HepG2 (cell line): Measurements from ENCODE around the gene PIM1. TPM values are rescaled to one million over a fixed set of nuclear protein-coding genes. Genes with fewer than 3 reads are reported as not detected.

Experiments
- KMT2B ChIP-seq: IDR thresholded peaks from 2 replicates; pipeline ENCODE4 v1.6.1; 2016; ENCODE audit warnings: missing genetic modification reagents, missing compliant biosample characterization
- SP2 ChIP-seq: sonication (generic); formaldehyde crosslinking; IDR thresholded peaks from 2 replicates; pipeline ENCODE4 v1.5.1; 2020; ENCODE audit warnings: mild to moderate bottlenecking, missing genetic modification reagents
- TRIM24 ChIP-seq: sonication (generic); formaldehyde crosslinking; IDR thresholded peaks from 2 replicates; pipeline ENCODE4 v1.8.0; 2022; ENCODE audit warnings: mild to moderate bottlenecking, missing genetic modification reagents
- ZNF331 ChIP-seq: sonication (generic); formaldehyde crosslinking; IDR thresholded peaks from 2 replicates; pipeline ENCODE4 v1.4.0; 2020; ENCODE audit warnings: missing genetic modification reagents
- ZNF44 ChIP-seq: sonication (generic); formaldehyde crosslinking; IDR thresholded peaks from 2 replicates; pipeline ENCODE4 v1.5.1; 2020; ENCODE audit warnings: mild to moderate bottlenecking, missing genetic modification reagents
- ZNF552 ChIP-seq: sonication (generic); formaldehyde crosslinking; IDR thresholded peaks from 2 replicates; pipeline ENCODE4 v1.9.0; 2022; ENCODE audit warnings: missing genetic modification reagents, mild to moderate bottlenecking, borderline replicate concordance
- ZNF749 ChIP-seq: sonication (generic); formaldehyde crosslinking; IDR thresholded peaks from 2 replicates; pipeline ENCODE4 v1.8.0; 2022; ENCODE audit warnings: mild to moderate bottlenecking, missing genetic modification reagents, moderate library complexity, borderline replicate concordance
- ZNF776 ChIP-seq: sonication (generic); formaldehyde crosslinking; IDR thresholded peaks from 2 replicates; pipeline ENCODE4 v1.4.0; 2020; ENCODE audit warnings: mild to moderate bottlenecking, missing genetic modification reagents
- ZNF777 ChIP-seq: sonication (generic); formaldehyde crosslinking; IDR thresholded peaks from 2 replicates; pipeline ENCODE4 v1.4.0; 2020; ENCODE audit warnings: missing genetic modification reagents
- polyA plus RNA-seq, 8 experiments: library from polyadenylated mRNA; depleted of rRNA in 3 of 8; stranded (reverse) in 7 of 8; unstranded in 1 of 8; fragments of >200 nt; fragmentation: Illumina TruSeq in 4 of 8; extraction: Trizol in 4 of 8; gene quantifications; 2 replicates each; pipeline versions ENCODE4 v1.2.1 to v1.2.3, GENCODE V29; 2011 to 2016; ENCODE audit warnings: low read depth in 4 of 8, missing spikeins in 1 of 8, mixed read lengths in 1 of 8; ENCODE audit not compliant: insufficient read depth in 1 of 8
- total RNA-seq, 5 experiments: library from RNA; depleted of rRNA; stranded (reverse); fragments of >200 nt; fragmentation: Illumina TruSeq; extraction: Trizol; gene quantifications; 2 replicates each; pipeline ENCODE4 v1.2.3, GENCODE V29; 2016; ENCODE audit warnings: low read depth in 1 of 5
- TF ChIP-seq, protein P1 (sequence below): sonication (generic); formaldehyde crosslinking; IDR thresholded peaks from 2 replicates; pipeline ENCODE4 v1.5.0; 2020; ENCODE audit warnings: mild to moderate bottlenecking, missing genetic modification reagents
- TF ChIP-seq, protein P2 (sequence below): sonication (generic); formaldehyde crosslinking; IDR thresholded peaks from 2 replicates; pipeline ENCODE4 v1.4.0; 2020; ENCODE audit warnings: low read depth, mild to moderate bottlenecking, missing genetic modification reagents
- TF ChIP-seq, protein P3 (sequence below): sonication (generic); formaldehyde crosslinking; IDR thresholded peaks from 2 replicates; pipeline ENCODE4 v1.4.0; 2020; ENCODE audit warnings: missing genetic modification reagents, mild to moderate bottlenecking, borderline replicate concordance
- TF ChIP-seq, protein P4 (sequence below): sonication (generic); formaldehyde crosslinking; IDR thresholded peaks from 2 replicates; pipeline ENCODE4 v1.4.0; 2020; ENCODE audit warnings: missing genetic modification reagents
- TF ChIP-seq, protein P5 (sequence below): sonication (generic); formaldehyde crosslinking; IDR thresholded peaks from 2 replicates; pipeline ENCODE4 v1.4.0; 2020; ENCODE audit warnings: missing genetic modification reagents
- TF ChIP-seq, protein P6 (sequence below): sonication (generic); formaldehyde crosslinking; IDR thresholded peaks from 2 replicates; pipeline ENCODE4 v1.9.0; 2021; ENCODE audit warnings: missing genetic modification reagents, mild to moderate bottlenecking, borderline replicate concordance

PIM1 gene
- total and polyA plus RNA-seq, 2 of the 13 experiments (the other 11 are each of a cell fraction or from before 2014, with no cell fraction given) = 29.4 to 117 TPM

DNA sequence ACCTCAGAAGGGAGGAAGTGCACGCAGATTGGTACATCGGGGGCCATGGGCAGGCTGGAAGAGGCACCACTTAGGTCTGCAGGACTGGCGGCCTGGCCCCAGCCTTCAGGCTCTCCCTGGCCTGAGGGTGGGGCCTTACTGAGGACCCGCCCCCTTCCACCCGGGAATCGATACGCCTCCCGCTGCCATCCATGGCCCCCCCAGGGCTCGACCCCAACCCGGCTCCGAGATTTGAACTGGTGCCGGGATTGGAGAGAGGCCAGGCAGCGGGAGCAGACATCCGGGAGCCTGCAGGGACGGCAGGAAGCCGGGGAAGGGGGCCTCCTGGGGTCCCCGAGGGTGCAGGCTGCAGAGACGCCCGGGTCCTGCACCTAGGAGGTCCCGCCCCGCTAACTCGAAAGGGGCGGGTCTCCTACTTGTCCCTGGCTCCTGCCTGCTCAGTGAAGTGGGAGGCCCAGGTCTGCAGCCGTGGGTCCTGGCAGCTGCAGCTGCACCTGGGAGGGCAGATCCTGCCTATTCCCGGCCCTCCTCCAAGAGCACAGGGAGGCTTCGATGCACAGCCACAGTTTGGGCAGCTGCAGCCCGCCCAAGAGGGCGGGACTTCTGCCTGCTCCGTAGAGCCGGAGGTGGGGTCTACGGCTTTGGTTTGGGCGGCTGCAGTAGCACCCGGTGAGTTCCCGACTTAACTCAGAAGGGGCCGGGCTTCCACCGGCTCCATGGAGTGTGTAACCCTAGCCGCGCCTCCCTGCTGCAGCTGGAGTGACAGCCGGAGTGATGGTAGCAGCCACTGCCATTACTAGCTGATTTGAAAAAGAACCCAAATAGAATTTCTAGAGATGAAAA is 52.4 kb downstream of the PIM1 start (continued):
- TF ChIP-seq, protein P1, sequence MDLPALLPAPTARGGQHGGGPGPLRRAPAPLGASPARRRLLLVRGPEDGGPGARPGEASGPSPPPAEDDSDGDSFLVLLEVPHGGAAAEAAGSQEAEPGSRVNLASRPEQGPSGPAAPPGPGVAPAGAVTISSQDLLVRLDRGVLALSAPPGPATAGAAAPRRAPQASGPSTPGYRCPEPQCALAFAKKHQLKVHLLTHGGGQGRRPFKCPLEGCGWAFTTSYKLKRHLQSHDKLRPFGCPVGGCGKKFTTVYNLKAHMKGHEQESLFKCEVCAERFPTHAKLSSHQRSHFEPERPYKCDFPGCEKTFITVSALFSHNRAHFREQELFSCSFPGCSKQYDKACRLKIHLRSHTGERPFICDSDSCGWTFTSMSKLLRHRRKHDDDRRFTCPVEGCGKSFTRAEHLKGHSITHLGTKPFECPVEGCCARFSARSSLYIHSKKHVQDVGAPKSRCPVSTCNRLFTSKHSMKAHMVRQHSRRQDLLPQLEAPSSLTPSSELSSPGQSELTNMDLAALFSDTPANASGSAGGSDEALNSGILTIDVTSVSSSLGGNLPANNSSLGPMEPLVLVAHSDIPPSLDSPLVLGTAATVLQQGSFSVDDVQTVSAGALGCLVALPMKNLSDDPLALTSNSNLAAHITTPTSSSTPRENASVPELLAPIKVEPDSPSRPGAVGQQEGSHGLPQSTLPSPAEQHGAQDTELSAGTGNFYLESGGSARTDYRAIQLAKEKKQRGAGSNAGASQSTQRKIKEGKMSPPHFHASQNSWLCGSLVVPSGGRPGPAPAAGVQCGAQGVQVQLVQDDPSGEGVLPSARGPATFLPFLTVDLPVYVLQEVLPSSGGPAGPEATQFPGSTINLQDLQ (CRISPR knock-in tag) = no peak
- TF ChIP-seq SP2 (CRISPR knock-in tag) (no peak), ZNF331 (CRISPR knock-in tag) (peak; percentile 18; the same call in 1 of the 2 replicates), ZNF776 (CRISPR knock-in tag) (no peak; the same call in 1 of the 2 replicates), KMT2B (peak; percentile 45; the same call in 1 of the 2 replicates), ZNF777 (peak; percentile 70), ZNF44 (CRISPR knock-in tag) (no peak), ZNF749 (CRISPR knock-in tag) (no peak), TRIM24 (CRISPR knock-in tag) (no peak), ZNF552 (CRISPR knock-in tag) (0 out of 2 replicates have a peak, but pooled peaks have one; percentile 76)
- TF ChIP-seq, protein P2, sequence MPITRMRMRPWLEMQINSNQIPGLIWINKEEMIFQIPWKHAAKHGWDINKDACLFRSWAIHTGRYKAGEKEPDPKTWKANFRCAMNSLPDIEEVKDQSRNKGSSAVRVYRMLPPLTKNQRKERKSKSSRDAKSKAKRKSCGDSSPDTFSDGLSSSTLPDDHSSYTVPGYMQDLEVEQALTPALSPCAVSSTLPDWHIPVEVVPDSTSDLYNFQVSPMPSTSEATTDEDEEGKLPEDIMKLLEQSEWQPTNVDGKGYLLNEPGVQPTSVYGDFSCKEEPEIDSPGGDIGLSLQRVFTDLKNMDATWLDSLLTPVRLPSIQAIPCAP (CRISPR knock-in tag) = no peak
- TF ChIP-seq, protein P3, sequence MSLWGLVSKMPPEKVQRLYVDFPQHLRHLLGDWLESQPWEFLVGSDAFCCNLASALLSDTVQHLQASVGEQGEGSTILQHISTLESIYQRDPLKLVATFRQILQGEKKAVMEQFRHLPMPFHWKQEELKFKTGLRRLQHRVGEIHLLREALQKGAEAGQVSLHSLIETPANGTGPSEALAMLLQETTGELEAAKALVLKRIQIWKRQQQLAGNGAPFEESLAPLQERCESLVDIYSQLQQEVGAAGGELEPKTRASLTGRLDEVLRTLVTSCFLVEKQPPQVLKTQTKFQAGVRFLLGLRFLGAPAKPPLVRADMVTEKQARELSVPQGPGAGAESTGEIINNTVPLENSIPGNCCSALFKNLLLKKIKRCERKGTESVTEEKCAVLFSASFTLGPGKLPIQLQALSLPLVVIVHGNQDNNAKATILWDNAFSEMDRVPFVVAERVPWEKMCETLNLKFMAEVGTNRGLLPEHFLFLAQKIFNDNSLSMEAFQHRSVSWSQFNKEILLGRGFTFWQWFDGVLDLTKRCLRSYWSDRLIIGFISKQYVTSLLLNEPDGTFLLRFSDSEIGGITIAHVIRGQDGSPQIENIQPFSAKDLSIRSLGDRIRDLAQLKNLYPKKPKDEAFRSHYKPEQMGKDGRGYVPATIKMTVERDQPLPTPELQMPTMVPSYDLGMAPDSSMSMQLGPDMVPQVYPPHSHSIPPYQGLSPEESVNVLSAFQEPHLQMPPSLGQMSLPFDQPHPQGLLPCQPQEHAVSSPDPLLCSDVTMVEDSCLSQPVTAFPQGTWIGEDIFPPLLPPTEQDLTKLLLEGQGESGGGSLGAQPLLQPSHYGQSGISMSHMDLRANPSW (CRISPR knock-in tag) = no peak; the same call in 1 of the 2 replicates
- TF ChIP-seq, protein P4, sequence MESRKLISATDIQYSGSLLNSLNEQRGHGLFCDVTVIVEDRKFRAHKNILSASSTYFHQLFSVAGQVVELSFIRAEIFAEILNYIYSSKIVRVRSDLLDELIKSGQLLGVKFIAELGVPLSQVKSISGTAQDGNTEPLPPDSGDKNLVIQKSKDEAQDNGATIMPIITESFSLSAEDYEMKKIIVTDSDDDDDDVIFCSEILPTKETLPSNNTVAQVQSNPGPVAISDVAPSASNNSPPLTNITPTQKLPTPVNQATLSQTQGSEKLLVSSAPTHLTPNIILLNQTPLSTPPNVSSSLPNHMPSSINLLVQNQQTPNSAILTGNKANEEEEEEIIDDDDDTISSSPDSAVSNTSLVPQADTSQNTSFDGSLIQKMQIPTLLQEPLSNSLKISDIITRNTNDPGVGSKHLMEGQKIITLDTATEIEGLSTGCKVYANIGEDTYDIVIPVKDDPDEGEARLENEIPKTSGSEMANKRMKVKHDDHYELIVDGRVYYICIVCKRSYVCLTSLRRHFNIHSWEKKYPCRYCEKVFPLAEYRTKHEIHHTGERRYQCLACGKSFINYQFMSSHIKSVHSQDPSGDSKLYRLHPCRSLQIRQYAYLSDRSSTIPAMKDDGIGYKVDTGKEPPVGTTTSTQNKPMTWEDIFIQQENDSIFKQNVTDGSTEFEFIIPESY = no peak
- TF ChIP-seq, protein P5, sequence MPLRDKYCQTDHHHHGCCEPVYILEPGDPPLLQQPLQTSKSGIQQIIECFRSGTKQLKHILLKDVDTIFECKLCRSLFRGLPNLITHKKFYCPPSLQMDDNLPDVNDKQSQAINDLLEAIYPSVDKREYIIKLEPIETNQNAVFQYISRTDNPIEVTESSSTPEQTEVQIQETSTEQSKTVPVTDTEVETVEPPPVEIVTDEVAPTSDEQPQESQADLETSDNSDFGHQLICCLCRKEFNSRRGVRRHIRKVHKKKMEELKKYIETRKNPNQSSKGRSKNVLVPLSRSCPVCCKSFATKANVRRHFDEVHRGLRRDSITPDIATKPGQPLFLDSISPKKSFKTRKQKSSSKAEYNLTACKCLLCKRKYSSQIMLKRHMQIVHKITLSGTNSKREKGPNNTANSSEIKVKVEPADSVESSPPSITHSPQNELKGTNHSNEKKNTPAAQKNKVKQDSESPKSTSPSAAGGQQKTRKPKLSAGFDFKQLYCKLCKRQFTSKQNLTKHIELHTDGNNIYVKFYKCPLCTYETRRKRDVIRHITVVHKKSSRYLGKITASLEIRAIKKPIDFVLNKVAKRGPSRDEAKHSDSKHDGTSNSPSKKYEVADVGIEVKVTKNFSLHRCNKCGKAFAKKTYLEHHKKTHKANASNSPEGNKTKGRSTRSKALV (CRISPR knock-in tag) = no peak; the same call in 1 of the 2 replicates
- TF ChIP-seq, protein P6, sequence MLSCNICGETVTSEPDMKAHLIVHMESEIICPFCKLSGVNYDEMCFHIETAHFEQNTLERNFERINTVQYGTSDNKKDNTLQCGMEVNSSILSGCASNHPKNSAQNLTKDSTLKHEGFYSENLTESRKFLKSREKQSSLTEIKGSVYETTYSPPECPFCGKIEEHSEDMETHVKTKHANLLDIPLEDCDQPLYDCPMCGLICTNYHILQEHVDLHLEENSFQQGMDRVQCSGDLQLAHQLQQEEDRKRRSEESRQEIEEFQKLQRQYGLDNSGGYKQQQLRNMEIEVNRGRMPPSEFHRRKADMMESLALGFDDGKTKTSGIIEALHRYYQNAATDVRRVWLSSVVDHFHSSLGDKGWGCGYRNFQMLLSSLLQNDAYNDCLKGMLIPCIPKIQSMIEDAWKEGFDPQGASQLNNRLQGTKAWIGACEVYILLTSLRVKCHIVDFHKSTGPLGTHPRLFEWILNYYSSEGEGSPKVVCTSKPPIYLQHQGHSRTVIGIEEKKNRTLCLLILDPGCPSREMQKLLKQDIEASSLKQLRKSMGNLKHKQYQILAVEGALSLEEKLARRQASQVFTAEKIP (CRISPR knock-in tag) = no peak
